Amygdala (tissue), 56 donors: ENCODE data around the gene KLB.

Source experiments
- DNase-seq, 56 donors: peaks; one replicate each; lab custom pipeline; 2025; lab: John Stamatoyannopoulos, UW

KLB gene

GRCh38 chr4:39458505-39459300, 52.0 kb downstream of the KLB start, which contains the start of the genes LIAS and RPL9:
Gene LIAS, plus strand, starts transcription at chr4:39459056. Its CDS starts 62 bp downstream, at chr4:39459118.
Gene RPL9, minus strand, starts transcription at chr4:39458922. Its CDS starts 483 bp downstream, at chr4:39458439.
- peak; percentile 68 to 98 (median 88) for DNase-seq

GRCh38 chr4:39464886-39465501, 58.3 kb downstream of the KLB start:
- no peak for DNase-seq

- no peak for DNase-seq
Measured at GRCh38 chr4:39466747-39467146, 60.0 kb downstream of the KLB start.

GRCh38 chr4:39467464-39467863, 60.7 kb downstream of the KLB start:
- no peak for DNase-seq

- peak in 9 of 56 donors; percentile 2 to 52 (median 11) for DNase-seq
Measured at GRCh38 chr4:39469429-39470077, 62.8 kb downstream of the KLB start.

GRCh38 chr4:39470402-39470801, 63.7 kb downstream of the KLB start:
- DNase-seq = no peak

- DNase-seq = no peak
Measured at GRCh38 chr4:39472396-39472795, 65.7 kb downstream of the KLB start.

GRCh38 chr4:39476187-39476895, 69.6 kb downstream of the KLB start:
- DNase-seq = no peak

- no peak for DNase-seq
Measured at GRCh38 chr4:39480251-39480650, 73.5 kb downstream of the KLB start.

- no peak for DNase-seq
Measured at GRCh38 chr4:39480902-39481695, 74.4 kb downstream of the KLB start.

- DNase-seq = no peak
Measured at GRCh38 chr4:39484582-39485272, 78.0 kb downstream of the KLB start.

GRCh38 chr4:39486221-39486804, 79.6 kb downstream of the KLB start:
- no peak for DNase-seq

GRCh38 chr4:39490322-39490721, 83.6 kb downstream of the KLB start:
- no peak for DNase-seq

- no peak for DNase-seq
Measured at GRCh38 chr4:39494354-39494753, 87.6 kb downstream of the KLB start.

- DNase-seq = no peak
Measured at GRCh38 chr4:39495446-39496213, 88.9 kb downstream of the KLB start.

- DNase-seq = no peak
Measured at GRCh38 chr4:39497909-39498726, 91.4 kb downstream of the KLB start.

- DNase-seq = no peak
Measured at GRCh38 chr4:39498727-39499020, 91.9 kb downstream of the KLB start.
